NCI-H2227 (cell line): ENCODE data around the gene LYZL6.
A peak's percentile ranks its signal among the peaks of the same experiment; 100 is the strongest.
"Not testable (repeated sequence)": the region's sequence is repeated elsewhere in the genome, so short reads cannot be mapped to it uniquely, and the experiment has no call there.

Source experiments
- DNase-seq: peaks from one replicate; lab custom pipeline; 2025; ENCODE audit not compliant: unreplicated experiment; lab: John Stamatoyannopoulos, UW

Gene LYZL6

GRCh38 chr17:35947156-35947585 lies 3.7 kb upstream of the LYZL6 start:
- DNase-seq: peak; percentile 75

DNA sequence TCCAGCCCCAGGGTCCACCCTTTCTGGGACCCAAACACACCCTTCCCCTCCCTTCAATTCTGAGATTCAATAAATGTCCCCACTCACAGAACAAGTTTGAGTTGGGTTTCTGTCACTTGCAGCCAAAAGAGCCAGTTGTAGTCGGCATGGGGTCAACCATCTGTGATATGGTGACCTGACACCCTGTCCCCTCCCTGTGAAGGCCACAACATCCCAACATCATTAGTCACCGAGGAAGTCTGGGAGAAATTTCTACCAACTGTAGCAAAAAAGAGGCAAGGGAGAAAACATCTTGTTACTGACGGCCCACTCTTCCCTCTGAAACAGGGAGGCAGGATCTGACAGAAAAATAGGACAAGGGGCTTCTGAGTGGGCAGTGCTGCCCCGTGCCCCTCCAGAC lies 638 bp upstream of the LYZL6 start:
- DNase-seq: no peak

DNA sequence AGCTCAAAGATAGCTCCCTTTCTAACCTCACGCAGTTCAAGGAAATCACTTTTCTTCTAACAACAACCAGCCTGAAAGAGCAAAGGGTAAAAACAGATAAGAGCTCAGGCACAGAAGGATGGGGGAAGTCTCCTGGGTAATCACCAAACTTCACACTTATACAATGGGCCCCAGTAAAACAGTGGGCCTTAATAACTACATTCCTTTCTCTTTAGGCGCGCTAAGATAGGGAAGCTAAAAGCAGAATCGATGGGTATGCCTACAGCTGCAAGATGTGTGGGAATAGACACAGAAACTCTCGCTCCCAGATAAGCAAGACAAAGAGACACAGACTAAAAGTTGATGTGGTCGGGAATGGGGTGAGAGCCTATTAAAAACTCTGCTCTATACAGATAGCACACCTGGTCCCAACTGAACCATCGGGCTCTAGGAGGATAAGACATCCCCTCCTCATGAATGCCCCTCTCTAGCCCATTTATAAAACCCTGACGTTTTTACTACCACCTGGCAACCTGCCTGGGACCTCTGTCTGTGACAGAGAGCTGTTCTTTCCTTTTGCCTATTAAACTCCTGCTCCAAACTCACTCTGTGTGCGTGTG lies 826 bp downstream of the LYZL6 start:
- no peak for DNase-seq

DNA sequence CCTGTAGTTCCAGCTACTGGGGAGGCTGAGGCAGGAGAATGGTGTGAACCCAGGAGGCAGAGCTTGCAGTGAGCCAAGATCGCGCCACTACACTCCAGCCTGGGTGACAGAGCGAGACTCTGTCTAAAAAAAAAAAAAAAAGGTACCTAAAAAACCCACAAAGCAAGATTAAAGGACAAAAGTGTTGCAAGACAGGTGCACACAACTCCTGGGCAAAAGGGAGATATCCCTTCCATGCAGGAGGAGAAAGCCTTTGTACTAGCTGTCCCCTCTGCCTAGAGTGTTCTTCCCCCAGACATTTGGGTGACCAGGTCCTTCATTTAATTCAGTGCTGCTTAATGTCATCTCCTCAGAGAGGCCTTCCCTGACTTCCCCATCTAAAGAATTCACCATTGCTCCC lies 5.0 kb downstream of the LYZL6 start:
- DNase-seq: not testable (repeated sequence)

DNA sequence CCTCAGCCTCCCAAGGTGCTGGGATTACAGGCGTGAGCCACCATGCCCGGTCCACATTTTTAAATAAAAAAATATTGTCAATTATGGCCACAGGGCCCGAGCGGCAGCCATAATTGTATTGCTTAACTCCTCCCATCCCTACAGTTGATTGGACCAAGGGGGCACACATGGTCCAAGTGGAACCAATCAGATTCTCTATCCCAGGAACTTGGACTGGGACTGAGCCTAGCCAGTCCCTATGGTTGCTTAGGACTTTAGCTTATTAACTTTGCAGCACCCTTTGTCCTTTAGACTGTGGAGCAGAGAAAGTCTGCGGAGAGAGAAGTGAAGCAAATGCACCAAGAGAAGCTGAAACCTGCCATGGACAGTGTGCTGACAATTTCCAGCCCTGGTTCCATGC lies 7.5 kb downstream of the LYZL6 start:
- DNase-seq: no peak

DNA sequence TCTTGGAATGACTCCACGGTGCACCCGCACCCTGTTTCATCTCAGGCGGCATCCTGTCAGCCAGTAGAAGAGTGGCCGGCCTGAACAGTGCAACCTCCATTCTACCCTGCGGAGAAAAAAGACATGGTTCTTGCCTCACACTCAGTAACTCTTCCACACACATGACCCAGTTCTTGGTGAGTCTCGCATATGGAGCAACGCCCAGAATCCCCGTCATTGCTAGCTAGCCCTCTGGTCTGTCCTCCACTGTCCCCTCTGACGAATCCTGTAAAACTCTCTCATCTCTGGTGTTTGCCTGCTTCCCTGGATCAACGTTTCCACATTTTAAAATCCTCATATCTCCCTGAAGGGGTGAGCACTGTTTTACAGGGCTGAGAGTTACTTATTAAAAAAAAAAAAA lies 8.8 kb downstream of the LYZL6 start:
- DNase-seq: no peak

DNA sequence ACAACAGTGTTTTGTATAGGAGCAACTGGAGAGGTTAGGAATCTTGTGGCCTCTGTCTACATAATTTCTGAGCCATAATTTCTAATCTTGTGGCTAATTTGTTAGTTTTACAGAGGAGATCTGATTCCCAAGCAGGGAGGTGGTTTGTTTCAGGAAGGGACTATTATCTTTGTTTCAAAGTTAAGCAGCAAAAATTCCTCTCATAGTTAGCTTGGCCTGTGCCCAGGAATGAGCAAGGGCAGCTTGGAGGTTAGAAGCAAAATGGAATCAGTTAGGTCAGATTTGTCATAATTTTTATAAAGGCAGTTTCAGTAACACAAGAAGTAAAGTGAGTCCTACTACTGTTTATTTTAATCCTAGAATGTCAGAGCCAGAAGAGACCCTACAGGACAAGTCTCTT lies 10.9 kb downstream of the LYZL6 start:
- DNase-seq: no peak

DNA sequence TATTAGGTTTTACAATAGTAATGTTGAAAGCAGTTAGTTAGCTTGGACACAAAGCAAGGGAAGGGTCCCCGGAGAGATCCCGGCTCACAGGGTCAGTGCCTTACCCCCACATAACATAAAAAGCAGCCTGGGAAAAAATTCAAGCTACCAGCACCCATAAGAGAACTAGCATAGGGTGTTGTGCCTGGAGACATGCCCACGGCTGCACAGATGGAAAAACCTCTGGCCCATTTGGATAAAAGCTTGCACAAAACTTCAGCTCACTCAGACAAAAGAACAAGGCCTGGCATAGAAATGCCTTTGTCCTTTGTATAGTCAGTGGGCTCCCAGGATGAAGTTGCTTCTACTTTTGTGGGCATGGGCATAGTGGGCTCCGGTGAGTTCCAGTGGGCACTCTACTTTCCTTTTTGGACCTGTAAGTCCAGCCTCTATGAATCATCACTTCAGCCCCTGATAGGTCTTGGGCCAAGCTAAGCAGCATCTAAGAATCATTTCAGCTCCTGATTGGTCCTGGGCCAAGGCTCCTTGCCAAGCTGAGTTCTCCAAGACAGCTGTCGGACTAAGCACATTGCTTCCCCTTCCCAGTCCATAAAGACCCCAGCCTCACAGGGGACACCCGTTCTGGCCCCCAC lies 11.6 kb downstream of the LYZL6 start:
- no peak for DNase-seq

DNA sequence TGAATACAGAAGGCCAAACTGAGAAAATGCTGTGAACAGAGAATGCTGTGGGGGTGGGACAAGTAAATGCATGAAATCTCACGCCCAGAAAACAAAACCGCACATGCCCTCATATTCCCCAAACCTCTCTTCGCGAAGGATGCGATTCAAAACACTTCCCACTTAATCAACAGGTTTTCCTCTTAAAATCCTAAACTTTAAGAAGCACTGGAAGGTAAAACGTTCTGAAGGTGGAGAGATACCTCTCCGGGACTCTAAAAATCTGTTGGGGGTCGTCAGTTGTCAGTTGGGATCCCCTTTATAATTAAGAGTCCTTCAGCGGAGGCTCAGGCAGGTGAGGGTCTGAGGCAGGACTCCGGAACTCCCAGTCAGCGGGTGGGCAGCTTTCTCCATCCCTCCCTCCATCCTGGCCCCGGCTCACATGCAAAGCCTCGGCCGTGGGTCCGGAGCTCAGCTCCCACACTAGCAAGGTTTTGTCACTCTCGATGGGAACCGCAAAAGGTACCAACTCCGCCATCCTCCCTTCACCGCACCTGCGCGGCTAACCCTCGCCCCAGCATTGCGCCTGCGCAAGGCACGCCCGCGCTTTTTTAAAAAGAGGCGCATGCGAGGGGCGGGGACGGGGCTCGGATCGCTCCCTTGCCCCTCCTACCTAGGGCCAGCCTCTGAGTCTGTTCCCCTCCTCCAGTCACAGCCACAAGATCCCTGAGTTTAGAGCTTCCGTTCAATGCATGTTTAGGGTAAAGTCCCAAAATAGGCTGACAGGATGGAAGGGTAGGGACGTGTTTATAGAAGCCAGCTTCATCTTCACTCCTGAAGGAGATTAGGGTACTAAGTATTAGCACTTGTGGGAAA lies 13.1 kb downstream of the LYZL6 start, which contains the start of gene RDM1:
Gene RDM1 (minus strand): TSS at position 563 of the 855 bp plus-strand sequence. CDS start 46 bp downstream, at position 517.
- peak; percentile 88 for DNase-seq

GRCh38 chr17:35927714-35928113 lies 15.8 kb downstream of the LYZL6 start:
- DNase-seq: no peak

DNA sequence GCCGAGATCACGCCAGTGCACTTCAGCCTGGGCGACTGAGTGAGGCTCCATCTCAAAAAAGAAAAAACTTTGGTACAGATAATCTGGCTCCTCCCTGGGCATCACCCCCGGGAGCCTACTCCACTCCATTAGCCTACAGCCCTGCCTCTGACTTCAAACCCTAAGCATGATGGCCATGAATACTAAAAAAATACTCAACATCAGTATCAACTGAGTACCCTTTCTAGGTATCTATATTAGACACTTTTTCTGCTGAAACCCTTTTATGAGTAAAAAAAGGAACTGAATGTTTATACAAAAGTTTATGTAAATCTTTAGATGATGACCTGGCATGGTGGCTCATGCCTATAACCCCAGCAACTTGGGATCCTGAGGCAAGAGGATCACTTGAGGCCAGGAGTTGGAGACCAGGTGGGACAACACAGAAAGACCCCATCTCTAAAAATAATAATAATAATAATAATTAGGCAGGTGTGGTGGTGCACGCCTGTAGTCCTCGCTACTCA lies 19.9 kb downstream of the LYZL6 start:
- no peak for DNase-seq

DNA sequence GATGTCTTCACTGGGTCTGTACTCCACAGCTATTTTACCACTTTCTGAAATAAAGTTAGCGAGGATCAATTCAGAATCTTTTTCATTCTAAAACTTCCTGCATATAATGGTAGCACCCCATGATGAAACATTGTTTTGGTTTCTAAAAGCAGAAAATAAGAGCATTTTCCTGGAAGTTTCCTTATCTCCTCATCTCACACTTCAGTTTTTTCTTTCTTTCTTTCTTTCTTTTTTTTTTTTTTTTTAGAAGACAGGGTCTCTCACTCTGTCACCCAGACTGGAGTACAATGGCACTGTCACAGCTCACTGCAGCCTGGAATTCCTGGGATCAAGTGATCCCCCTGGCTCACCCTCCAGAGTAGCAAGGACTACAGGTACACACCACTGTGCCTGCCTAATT lies 23.3 kb downstream of the LYZL6 start:
- no peak for DNase-seq

- DNase-seq: no peak
Measured at GRCh38 chr17:35918665-35919064, 24.8 kb downstream of the LYZL6 start.

- no peak for DNase-seq
Measured at GRCh38 chr17:35917519-35918213, 25.8 kb downstream of the LYZL6 start.

- no peak for DNase-seq
Measured at GRCh38 chr17:35915153-35915964, 28.2 kb downstream of the LYZL6 start.

GRCh38 chr17:35914354-35914753 lies 29.2 kb downstream of the LYZL6 start:
- no peak for DNase-seq

GRCh38 chr17:35913609-35914008 lies 29.9 kb downstream of the LYZL6 start:
- DNase-seq: no peak

GRCh38 chr17:35912942-35913341 lies 30.6 kb downstream of the LYZL6 start:
- DNase-seq: no peak

DNA sequence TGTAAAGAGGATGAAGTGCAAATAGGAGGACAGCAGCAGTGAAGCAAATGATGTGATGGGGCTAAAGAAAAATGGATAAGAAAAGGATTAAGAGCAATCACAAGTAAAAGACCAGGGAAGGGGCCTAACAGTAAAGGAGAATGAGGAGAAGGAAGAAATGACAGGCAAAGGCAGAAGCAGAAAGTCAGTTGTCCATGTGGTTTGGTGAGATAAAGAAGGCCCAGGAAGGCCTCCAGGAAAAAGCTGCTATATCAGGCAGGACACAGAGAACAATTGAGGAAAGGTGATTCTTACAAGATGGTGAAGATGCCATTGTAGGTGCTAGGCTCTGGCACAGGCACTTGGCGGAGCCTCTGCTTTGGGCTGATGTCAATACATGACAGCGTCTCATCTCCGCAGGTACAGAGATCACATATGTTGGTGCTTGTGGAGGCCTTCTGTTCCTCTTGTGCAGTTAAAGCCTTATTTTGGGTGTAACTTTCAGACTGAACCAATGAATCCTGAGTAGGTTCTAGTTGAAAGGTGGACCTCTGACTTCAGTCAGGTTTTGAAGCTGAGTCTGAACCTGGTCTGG lies 31.1 kb downstream of the LYZL6 start:
- no peak for DNase-seq

DNA sequence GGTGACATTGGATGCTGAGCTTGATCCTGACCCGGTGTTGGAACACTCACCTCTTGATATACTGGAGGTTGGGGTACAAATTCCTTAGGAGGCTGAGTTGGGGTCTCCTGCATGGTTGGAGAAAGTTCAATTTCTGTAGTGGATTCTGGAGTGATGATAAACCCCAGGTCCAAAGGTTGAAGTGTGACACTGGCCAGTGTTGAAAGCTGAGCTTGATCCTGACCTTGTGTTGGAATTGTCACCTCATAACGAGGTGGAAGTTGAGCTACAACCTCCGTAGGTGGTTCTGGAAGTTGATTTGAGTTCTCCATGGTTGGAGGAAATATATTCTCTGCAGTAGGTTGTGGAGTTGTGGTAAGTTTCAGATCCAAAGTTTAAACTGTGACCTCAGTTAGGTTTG lies 34.1 kb downstream of the LYZL6 start:
- DNase-seq: no peak
